Dedifferentiated amniotic fluid mesenchymal stem cell (primary cell): ENCODE data around the gene NUP214.
"Not testable (repeated sequence)": the region's sequence is repeated elsewhere in the genome, so short reads cannot be mapped to it uniquely, and the experiment has no call there.

ENCODE experiments used
- DNase-seq: peaks from one replicate; pipeline ENCODE4 v3.0.0-alpha.2; 2016; ENCODE audit errors: extremely low spot score

Gene NUP214

GRCh38 chr9:131233556-131233955 is 108.2 kb downstream of the NUP214 start:
- no peak for DNase-seq

- no peak for DNase-seq
These were observed 108.6 kb downstream of the NUP214 start for GRCh38 chr9:131233995-131234394.

- DNase-seq = no peak
These were observed 109.6 kb downstream of the NUP214 start for GRCh38 chr9:131234799-131235479.

GRCh38 chr9:131235480-131235851 is 110.1 kb downstream of the NUP214 start:
- DNase-seq = no peak

- DNase-seq = no peak
These were observed 110.8 kb downstream of the NUP214 start for GRCh38 chr9:131236161-131236560.

- no peak for DNase-seq
These were observed 111.4 kb downstream of the NUP214 start for GRCh38 chr9:131236761-131237160.

GRCh38 chr9:131237291-131237690 is 111.9 kb downstream of the NUP214 start:
- no peak for DNase-seq

GRCh38 chr9:131237931-131238401 is 112.6 kb downstream of the NUP214 start:
- DNase-seq = peak; percentile 73

GRCh38 chr9:131238402-131239021 is 113.1 kb downstream of the NUP214 start:
- DNase-seq = no peak

GRCh38 chr9:131239161-131239975 is 114.0 kb downstream of the NUP214 start:
- DNase-seq = no peak

GRCh38 chr9:131240047-131240921 is 114.9 kb downstream of the NUP214 start:
- DNase-seq = no peak

GRCh38 chr9:131244331-131244730 is 118.9 kb downstream of the NUP214 start:
- not testable (repeated sequence) for DNase-seq

GRCh38 chr9:131246618-131247017 is 121.2 kb downstream of the NUP214 start:
- DNase-seq = no peak

GRCh38 chr9:131252120-131252519 is 126.7 kb downstream of the NUP214 start:
- DNase-seq = no peak

GRCh38 chr9:131253891-131254491 is 128.6 kb downstream of the NUP214 start:
- no peak for DNase-seq

- no peak for DNase-seq
These were observed 129.2 kb downstream of the NUP214 start for GRCh38 chr9:131254626-131255025.

- no peak for DNase-seq
These were observed 130.4 kb downstream of the NUP214 start for GRCh38 chr9:131255676-131256197.

GRCh38 chr9:131257266-131258025 is 132.1 kb downstream of the NUP214 start:
- DNase-seq = no peak

GRCh38 chr9:131258186-131258585 is 132.8 kb downstream of the NUP214 start:
- DNase-seq = no peak
